ENCODE data around the gene TTC27. TPM values are rescaled to one million over a fixed set of nuclear protein-coding genes. Genes with fewer than 3 reads are reported as not detected.

Gene TTC27
- total and polyA plus RNA-seq, 9 donors: 9.9 to 21.2 (median 15.3) TPM

DNA sequence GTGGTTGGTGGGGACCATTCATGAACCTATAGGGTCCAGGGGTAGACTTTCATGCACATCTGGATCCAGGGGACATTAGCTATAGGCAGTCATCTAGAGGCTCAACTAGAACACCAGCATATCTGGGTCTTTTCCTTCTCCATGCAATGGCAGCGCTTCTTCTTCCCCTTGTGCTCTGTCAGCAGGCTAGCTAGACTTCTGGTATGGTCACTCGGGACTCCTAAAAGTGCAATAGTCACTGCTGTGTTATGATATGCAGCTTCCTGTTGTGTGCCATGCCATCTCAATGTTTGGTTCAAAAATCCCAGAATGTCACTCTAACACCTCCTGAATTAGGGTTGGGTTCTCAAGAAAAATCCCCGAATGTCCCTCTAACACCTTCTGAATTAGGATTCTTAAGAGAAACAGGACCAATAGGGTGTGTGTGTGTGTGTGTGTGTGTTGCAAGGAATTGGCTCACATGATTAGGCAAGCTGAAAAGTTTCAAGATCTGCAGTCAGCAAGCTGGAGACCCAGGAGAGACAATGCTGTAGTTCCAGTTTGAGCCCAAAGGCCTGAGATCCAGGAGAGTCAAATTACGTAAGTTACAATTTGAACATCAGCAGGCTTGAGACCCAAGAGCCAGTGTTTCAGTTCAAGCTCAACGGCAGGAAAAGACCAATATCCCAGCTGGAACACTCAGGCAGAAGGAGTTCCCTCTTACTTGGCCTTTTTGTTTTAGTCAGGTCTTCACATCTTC is 221.8 kb downstream of the TTC27 start:
- Histone ChIP-seq H3K9me3 (no peaks in the 10 kb centered on the region), H3K36me3 (no peaks in the 10 kb centered on the region), H3K4me3 (no peak overlapping the region), H3K27me3 (no peaks in the 10 kb centered on the region), H3K27ac (no peak overlapping the region), H3K4me1 (ENCODE audit: insufficient read depth) (no peaks in the 10 kb centered on the region)
- DNase-seq: no peak
- intact Hi-C loops (cut with DNase I): no loop called here
- 85 to 92% (median 90%) methylated on average over 5 of the region's 5 CpGs for WGBS, 3 donors
- TF ChIP-seq POLR2A (IDR thresholded peaks at IDR 0.05): no peak
- TF ChIP-seq, protein P1, sequence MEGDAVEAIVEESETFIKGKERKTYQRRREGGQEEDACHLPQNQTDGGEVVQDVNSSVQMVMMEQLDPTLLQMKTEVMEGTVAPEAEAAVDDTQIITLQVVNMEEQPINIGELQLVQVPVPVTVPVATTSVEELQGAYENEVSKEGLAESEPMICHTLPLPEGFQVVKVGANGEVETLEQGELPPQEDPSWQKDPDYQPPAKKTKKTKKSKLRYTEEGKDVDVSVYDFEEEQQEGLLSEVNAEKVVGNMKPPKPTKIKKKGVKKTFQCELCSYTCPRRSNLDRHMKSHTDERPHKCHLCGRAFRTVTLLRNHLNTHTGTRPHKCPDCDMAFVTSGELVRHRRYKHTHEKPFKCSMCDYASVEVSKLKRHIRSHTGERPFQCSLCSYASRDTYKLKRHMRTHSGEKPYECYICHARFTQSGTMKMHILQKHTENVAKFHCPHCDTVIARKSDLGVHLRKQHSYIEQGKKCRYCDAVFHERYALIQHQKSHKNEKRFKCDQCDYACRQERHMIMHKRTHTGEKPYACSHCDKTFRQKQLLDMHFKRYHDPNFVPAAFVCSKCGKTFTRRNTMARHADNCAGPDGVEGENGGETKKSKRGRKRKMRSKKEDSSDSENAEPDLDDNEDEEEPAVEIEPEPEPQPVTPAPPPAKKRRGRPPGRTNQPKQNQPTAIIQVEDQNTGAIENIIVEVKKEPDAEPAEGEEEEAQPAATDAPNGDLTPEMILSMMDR (IDR thresholded peaks at IDR 0.05): no peak

DNA sequence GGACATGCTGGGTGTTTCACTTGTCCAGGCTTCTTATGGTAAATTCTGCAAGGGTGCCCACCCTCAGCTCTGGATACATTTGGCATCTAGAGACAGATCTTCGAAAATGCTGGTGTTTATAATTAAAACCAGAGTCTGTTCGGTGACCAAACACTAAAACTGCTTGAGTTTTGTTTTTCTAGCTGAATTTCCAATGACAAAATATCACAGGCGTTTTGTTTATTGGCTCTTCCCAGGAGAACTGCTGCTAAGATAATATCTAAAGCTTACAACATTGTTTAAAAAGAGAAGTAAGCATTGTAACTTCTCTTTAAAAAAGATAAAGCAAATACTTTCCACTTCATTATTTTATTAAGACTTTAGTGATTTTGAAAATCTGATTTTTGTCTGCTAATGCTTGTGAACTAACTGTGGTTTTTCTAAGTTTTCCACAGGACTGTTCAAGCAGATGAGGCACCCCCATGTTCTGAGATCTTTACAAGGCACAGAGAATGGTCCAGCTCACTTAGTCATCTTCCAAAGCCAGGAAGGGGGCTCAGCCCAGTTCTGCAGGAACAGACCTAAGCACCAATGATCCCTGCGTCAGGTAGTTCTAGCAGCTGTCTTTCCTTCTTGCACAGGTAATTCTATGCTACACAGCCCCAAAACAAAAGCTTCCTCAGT is 224.1 kb downstream of the TTC27 start:
- DNase-seq: no peak
- WGBS, 3 donors: 42 to 54% (median 50%) methylated on average over 4 of the region's 4 CpGs
- intact Hi-C loops (cut with DNase I): no loop called here

DNA sequence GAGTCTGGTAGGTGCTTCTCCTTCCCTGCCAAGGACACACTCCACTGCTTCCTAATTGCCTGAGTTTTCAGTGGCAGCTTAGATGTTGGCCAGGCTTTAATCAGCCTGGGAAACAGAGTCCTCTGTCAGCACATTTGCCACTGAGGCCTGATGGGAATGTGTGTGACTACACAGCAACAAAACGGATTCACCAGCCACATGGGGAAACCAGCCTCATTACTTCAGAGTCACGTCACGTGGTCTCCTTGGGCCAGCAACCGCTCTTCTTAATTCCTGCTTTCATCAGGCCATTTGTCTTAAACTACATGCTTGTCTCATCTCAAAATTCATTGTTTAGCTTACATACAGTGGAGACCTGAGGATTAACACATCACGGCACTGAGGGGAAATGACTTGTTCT is 225.0 kb downstream of the TTC27 start:
- no peak overlapping the region for H3K4me3 ChIP-seq
- no peaks in the 10 kb centered on the region for H3K9me3 ChIP-seq
- no peaks in the 10 kb centered on the region for H3K27me3 ChIP-seq
- DNase-seq: no peak
- intact Hi-C loops (cut with DNase I): no loop called here
- no peak overlapping the region for H3K27ac ChIP-seq
- TF ChIP-seq EP300 (IDR thresholded peaks at IDR 0.05): no peak
- TF ChIP-seq, protein P1 (IDR thresholded peaks at IDR 0.05): no peak
- no peak for TF ChIP-seq POLR2A (IDR thresholded peaks at IDR 0.05)
- H3K36me3 ChIP-seq: no peaks in the 10 kb centered on the region
- 92 to 94% (median 93%) methylated on average over 5 of the region's 5 CpGs for WGBS, 3 donors
- no peaks in the 10 kb centered on the region for H3K4me1 ChIP-seq (ENCODE audit: insufficient read depth)

More for the DNA sequence above, 224.1 kb downstream of the TTC27 start:
- H3K4me3 ChIP-seq: no peak overlapping the region
- H3K36me3 ChIP-seq: no peaks in the 10 kb centered on the region
- no peaks in the 10 kb centered on the region for H3K4me1 ChIP-seq (ENCODE audit: insufficient read depth)
- H3K9me3 ChIP-seq: no peaks in the 10 kb centered on the region
- TF ChIP-seq, protein P1 (IDR thresholded peaks at IDR 0.05): no peak
- TF ChIP-seq EP300 (IDR thresholded peaks at IDR 0.05): no peak
- TF ChIP-seq POLR2A (IDR thresholded peaks at IDR 0.05): no peak
- no peak overlapping the region for H3K27ac ChIP-seq
- H3K27me3 ChIP-seq: no peaks in the 10 kb centered on the region

DNA sequence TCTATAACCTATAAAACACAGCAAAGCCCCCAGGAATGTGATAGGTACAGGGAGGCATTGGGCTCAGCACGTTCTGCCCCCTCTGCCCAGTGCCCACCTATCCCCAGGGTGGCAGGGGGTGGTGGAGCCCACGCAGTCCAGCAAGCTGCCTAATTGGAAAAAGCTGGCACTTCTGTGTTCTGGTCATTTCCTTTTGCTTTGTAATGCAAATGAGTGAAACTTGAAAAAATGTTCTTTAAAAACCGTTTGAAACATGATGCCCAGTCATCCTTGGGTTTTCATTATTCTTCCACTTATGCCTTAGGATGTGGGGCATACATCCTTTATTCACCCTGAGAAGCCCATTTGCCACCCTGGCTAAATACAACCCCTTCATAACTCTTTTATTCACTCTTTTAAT is 229.0 kb downstream of the TTC27 start:
- TF ChIP-seq, protein P1 (IDR thresholded peaks at IDR 0.05): no peak
- no peak for TF ChIP-seq POLR2A (IDR thresholded peaks at IDR 0.05)
- no peak for TF ChIP-seq EP300 (IDR thresholded peaks at IDR 0.05)
- Histone ChIP-seq H3K27ac (no peak overlapping the region), H3K9me3 (no peaks in the 10 kb centered on the region), H3K4me1 (ENCODE audit: insufficient read depth) (no peaks in the 10 kb centered on the region), H3K4me3 (no peak overlapping the region), H3K36me3 (no peaks in the 10 kb centered on the region), H3K27me3 (no peaks in the 10 kb centered on the region)
- intact Hi-C loops (cut with DNase I): no loop called here
- WGBS, 3 donors: 62 to 67% (median 64%) methylated on average over 3 of the region's 3 CpGs
- no peak for DNase-seq

Data from ovary (tissue), 9 donors.